SK-N-SH treated with all-trans-retinoic acid at 6 μM for 48 hours (cell line): ENCODE data around the gene C3orf70.

ENCODE experiments used
- ATAC-seq: fragments of 200-7000 bp; cut with Tn5 transposase; 3 replicates; pipeline ENCODE4 v1.9.1; 2020; ENCODE audit warnings: mild to moderate bottlenecking, moderate library complexity
- CREB5 ChIP-seq: fragments of 250-450 bp; sonication (Bioruptor Pico); IDR thresholded peaks from 2 replicates; pipeline ENCODE4 v1.5.1; 2020; ENCODE audit warnings: low read depth, mild to moderate bottlenecking, moderate library complexity
- CSDC2 ChIP-seq: fragments of 250-450 bp; sonication (Bioruptor Pico); IDR thresholded peaks from 2 replicates; pipeline ENCODE4 v1.5.0; 2020; ENCODE audit warnings: mild to moderate bottlenecking, moderate library complexity
- CSRNP3 ChIP-seq: fragments of 250-450 bp; sonication (Bioruptor Pico); IDR thresholded peaks from 2 replicates; pipeline ENCODE4 v1.5.1; 2021; ENCODE audit warnings: mild to moderate bottlenecking, moderate library complexity
- PATZ1 ChIP-seq: fragments of 250-450 bp; sonication (Bioruptor Pico); IDR thresholded peaks from 2 replicates; pipeline ENCODE4 v1.8.0; 2020; ENCODE audit warnings: mild to moderate bottlenecking, moderate library complexity, borderline replicate concordance
- POU6F1 ChIP-seq: fragments of 250-450 bp; sonication (Bioruptor Pico); IDR thresholded peaks from 2 replicates; pipeline ENCODE4 v1.8.0; 2021; ENCODE audit warnings: low read depth, mild to moderate bottlenecking, moderate library complexity, borderline replicate concordance
- PPARA ChIP-seq: fragments of 250-450 bp; sonication (Bioruptor Pico); IDR thresholded peaks from 2 replicates; pipeline ENCODE4 v1.5.0; 2020; ENCODE audit warnings: mild to moderate bottlenecking, borderline replicate concordance
- TCF4 ChIP-seq: fragments of 250-450 bp; sonication (Bioruptor Pico); IDR thresholded peaks from 2 replicates; pipeline ENCODE4 v1.8.0; 2021; ENCODE audit warnings: mild to moderate bottlenecking, moderate library complexity, borderline replicate concordance
- TOX ChIP-seq: fragments of 250-450 bp; sonication (Bioruptor Pico); IDR thresholded peaks from 2 replicates; pipeline ENCODE4 v1.8.0; 2021; ENCODE audit warnings: mild to moderate bottlenecking, moderate library complexity, borderline replicate concordance
- TSHZ2 ChIP-seq: fragments of 250-450 bp; sonication (Bioruptor Pico); IDR thresholded peaks from 2 replicates; pipeline ENCODE4 v1.5.0; 2020; ENCODE audit warnings: mild to moderate bottlenecking, moderate library complexity
- ZFP30 ChIP-seq: fragments of 450-650 bp; formaldehyde crosslinking; IDR thresholded peaks from 2 replicates; pipeline ENCODE4 v1.5.0; 2022; ENCODE audit warnings: mild to moderate bottlenecking, moderate library complexity
- ZNF565 ChIP-seq: fragments of 450-650 bp; formaldehyde crosslinking; conservative IDR thresholded peaks from 2 replicates; pipeline ENCODE4 v1.5.0; 2020; ENCODE audit warnings: low read depth, mild to moderate bottlenecking, moderate library complexity
- ZNF70 ChIP-seq: fragments of 450-650 bp; formaldehyde crosslinking; IDR thresholded peaks from 2 replicates; pipeline ENCODE4 v1.5.0; 2020; ENCODE audit warnings: mild to moderate bottlenecking, moderate library complexity
- ZNF8 ChIP-seq: fragments of 450-650 bp; formaldehyde crosslinking; IDR thresholded peaks from 2 replicates; pipeline ENCODE4 v1.5.0; 2020; ENCODE audit warnings: mild to moderate bottlenecking, moderate library complexity

C3orf70 gene

GRCh38 chr3:185028121-185028520 lies 124.7 kb downstream of the C3orf70 start:
- TF ChIP-seq ZNF70 (CRISPR knock-in tag) (no peak), CSDC2 (no peak), TOX (no peak), CSRNP3 (CRISPR knock-in tag) (no peak), POU6F1 (no peak), TCF4 (CRISPR knock-in tag) (no peak), CREB5 (CRISPR knock-in tag) (no peak), ZFP30 (CRISPR knock-in tag) (no peak), TSHZ2 (no peak), PPARA (no peak), ZNF8 (CRISPR knock-in tag) (no peak), ZNF565 (CRISPR knock-in tag) (no peak), PATZ1 (CRISPR knock-in tag) (no peak)
- no peak for ATAC-seq
